Effector CD8-positive, alpha-beta T cell (primary cell): Measurements from ENCODE around the gene ARF6.
"Not testable (repeated sequence)": the region's sequence is repeated elsewhere in the genome, so short reads cannot be mapped to it uniquely, and the experiment has no call there.

Experiments used
- DNase-seq: peaks from one replicate; lab custom pipeline; 2025; lab: John Stamatoyannopoulos, UW

Gene ARF6

DNA sequence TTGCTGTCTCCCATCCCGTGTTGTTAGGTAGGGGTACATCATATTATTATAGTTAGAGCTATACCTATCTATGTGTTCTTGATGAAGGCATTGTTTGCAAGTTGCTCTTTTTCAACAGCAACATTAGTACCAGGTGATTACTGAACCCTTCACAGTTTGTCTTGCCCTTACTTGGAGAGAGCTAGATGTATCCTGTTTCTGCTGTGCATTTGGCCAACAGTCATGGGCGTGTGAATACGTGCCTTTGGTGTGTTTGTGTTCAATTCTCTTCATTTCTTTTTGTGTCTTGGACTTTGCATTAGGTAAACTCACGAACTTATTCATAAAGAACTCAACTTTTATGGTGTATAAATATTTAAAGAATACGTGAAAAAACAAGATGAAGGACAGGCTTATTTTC, 14.3 kb downstream of the ARF6 start:
- no peak for DNase-seq

DNA sequence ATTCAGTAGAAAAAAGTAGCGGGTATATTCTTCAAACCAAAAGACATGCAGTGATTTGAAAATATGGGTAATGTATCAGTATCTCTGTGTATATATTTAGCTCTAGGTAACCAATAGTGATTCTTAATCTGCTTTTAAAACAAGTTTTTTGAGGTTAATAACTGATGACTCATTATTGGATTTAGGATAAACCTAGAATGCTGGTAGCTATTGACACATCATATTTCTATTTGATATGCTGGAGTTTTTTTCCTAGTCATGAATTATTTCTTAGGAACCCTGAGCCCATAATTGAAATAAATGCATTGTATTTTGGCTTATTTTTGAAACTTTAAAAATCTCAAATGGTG, 15.5 kb downstream of the ARF6 start:
- no peak for DNase-seq

DNA sequence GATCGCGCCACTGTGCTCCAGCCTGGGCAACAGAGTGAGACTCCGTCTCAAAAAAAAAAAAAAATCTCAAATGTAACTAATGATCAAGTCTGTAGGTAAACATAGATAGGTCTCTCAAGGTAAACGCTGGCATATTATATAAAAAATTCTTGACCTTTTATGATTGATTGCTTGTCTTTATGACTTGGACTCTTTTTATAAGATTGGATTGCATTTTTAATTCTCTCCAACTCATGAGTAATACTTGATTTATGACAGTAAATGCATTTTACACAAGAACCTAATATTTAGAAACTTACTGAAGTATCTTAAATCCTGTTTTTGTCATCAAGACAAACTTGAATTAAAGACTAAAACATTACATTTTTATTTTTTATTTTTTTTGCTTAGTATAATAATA, 16.1 kb downstream of the ARF6 start:
- DNase-seq = no peak

DNA sequence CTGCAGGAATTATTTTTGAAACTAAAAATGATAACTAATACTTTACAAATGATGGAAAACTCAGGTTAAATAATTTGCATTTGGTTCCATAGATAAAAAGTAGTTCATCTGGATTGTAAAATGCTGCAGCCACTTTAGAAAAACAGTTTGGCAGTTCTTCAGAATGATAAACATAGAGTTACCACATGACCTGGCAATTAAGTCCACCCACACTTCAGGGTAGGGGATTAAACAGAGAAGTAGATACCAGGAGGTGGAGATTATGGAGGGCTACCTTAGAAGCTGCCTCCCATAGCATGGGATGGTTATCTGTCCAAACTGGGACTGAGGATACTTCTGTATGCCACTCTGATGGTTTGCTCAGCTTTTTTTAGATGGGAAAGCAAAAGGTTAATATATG, 22.2 kb downstream of the ARF6 start:
- DNase-seq = no peak

DNA sequence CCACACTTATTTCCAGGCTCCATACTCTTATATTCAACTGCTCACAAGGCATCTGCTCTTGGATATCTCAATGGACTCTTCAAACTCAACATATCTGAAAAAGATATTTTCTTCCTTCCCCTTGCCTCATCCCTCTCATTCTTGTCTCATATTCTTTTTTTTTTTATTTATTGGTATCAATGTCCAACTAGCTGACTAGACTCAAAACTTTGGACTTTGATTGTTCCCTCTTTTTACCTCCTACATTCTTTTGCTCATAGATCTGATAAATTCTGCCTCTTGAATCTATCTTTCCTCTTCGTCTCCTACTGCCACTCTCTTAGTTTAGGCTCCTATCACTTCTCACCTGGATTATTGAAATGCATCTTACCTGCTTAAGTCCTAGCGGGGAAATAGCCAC, 25.8 kb downstream of the ARF6 start:
- no peak for DNase-seq

DNA sequence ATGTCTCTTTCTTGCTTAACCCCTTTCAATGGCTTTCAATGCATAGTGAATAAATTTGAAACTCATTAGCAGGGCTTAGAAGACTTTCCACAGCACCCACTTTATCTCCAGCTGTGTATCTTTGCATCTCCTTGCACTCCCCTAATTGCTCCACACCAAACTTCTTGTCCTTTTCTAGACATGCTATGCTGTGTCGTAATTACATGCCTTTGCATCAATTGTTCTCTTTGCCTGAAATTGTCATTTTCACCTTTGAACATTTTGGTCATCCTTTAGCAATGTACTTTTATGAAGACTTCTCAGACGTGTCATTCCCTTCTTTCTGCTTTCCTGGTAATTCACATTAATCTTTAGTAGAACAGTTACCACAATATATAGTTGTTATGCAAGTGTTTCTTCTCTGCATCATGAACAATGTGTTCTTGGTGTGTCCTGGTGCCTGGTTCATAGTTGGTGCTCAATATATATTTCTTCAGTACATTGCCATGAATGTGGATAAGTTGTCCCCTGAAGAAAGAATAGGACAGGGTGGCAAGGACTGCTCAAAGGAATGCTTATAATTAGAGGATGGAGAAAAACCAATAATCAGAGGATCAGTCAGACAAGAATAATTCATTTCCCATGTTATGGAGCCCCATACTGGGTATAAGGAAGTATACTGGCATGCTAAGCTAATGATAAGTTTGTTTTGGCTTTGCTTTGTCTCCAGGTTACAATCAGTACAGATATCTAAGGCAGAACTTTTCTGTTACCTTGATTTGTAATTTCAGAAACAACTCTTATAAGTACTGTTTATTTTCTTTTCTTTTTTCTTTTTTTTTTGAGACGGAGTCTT, 27.2 kb downstream of the ARF6 start:
- no peak for DNase-seq

DNA sequence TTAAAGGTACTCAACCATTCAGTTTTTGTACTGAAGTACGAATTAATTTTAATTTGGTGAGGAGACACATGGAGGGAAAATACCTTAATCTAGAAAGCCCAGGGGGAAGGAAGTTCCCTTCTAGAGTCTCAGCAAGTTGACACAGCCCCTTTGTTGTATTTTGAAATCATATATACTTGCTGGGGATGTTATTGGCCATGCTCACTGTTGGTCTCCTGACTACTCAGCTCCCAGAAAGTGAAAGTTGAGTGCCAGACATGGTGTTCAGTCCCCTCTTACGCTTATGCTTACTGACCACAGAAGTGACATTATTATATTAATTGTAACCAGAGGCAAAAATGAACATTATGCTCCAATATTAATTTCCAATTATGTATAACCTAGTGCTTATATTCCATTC, 28.1 kb downstream of the ARF6 start:
- no peak for DNase-seq

DNA sequence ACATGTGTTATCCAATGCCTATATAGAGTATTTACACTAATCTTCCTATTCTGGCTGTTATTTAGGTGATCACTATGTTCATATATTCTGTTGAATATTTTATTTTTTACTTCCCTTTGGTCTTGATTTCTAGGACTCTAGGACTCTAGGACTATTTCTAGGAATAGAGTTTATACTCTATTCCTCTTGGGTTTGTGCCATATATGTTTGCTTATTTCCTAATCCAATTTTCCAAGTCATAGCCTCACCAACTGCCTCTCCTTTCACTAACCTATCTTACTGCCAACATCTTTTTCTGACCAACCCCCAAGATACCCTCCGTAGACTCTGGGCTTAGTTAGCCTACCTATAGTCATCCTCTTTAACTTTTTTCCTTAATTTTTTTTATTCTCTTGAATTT, 28.5 kb downstream of the ARF6 start:
- no peak for DNase-seq

DNA sequence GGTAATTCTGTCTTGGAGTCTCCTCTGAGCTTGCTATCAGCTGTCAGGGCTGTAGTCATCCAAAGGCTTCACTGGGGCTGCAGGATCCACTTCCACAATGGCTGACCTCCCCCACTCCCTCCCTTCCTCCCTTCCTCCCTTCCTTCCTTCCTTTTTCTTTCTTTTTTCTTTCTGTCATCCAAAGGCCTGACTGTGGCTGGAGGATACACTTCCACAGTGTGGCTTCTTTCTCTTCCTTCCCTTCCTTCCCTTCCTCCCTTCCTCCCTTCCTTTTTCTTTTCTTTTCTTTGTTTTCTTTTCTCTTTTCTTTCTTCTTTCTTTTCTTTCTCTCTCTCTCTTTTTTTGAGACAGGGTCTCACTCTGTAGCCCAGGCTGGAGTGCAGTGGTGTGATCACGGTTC, 30.6 kb downstream of the ARF6 start:
- DNase-seq = no peak

DNA sequence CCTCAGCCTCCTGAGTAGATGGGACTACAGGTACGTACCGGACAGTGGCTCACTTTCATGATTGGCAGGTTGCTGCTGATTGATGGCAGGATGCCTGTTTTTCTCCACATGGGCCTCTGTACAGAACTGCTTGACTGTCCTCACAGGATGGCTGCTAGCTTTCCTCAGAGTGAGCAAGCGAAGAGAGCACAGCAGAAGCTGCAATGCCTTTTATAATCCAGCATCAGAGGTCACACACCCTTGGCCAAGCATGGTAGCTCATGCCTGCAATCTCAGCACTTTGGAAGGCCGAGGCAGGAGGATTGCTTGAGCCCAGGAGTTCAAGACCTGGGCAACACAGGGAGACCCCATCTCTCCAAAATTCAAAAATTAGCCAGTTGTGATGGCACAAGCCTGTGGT, 31.0 kb downstream of the ARF6 start:
- no peak for DNase-seq

DNA sequence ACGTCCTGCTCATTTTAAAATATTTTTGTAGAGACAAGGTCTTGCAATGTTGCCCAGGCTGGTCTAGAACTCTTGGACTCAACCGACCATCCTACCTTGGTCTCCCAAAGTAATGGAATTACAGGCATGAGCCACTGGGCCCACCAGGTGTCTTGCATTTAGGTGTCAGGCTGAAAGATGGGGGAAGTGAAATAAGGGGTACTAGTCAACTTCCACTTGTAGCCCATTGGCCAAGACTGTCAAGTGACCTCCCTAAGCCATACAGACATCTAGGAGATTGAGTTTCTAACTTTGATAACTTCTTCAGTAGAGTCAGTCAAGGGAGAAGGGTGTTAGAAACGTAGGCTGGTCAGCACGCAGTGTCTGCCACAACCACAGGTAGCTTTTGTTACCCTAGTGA, 32.0 kb downstream of the ARF6 start:
- DNase-seq = no peak

DNA sequence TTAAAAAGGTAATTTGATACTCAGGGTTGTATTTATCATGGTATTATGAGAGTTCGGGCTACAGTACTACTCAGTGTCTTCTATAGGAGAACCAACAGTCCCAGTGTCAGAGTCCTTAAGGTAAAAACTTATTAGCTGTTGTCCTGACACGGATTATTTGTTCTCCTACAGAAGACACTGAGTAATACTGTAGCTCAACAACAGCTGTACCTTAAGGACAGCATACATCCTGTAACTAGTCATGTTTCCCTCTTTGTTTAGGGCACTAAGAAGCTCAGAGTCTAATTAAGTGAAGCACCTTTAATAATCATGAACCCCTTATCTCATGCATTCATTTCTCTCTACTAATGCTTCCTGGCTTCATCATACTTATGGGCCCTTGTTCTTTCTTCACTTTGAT, 33.9 kb downstream of the ARF6 start:
- DNase-seq = no peak

DNA sequence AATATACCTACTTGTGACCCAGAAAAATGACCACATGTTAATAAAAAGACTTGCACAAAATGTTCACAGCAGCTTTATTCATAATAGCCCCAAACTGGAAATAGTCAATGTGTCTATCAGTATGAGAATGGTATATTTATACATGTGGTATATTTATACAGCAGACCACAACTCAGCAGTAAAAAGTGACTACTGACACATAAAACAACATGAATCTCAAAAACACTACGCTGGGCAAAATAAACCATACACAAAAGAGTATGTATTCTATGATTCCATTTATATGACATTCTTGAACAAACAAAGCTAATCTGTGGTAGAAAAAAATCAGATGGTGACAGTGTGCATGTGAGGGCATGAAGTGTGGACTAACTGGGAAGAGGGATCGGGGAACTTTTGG, 35.1 kb downstream of the ARF6 start:
- DNase-seq = no peak

DNA sequence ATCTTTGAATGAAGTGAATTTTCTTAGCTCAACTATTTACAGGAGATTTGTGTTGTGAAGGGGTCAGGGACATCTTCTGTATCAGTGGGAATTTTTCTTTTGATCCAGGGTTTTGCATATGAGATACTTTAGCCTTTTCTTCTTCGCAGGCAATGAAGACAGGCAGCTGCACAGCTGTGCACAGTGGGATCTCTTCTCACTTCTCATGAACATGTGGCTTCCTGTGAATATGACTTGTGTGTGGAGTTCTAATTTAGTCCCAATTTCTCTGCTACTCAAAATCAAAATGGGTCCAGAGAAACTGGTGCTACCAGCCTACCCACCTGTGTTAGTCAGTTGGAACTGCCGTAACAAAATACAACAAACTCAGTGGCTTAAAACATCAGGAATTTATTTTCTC, 37.8 kb downstream of the ARF6 start:
- no peak for DNase-seq

DNA sequence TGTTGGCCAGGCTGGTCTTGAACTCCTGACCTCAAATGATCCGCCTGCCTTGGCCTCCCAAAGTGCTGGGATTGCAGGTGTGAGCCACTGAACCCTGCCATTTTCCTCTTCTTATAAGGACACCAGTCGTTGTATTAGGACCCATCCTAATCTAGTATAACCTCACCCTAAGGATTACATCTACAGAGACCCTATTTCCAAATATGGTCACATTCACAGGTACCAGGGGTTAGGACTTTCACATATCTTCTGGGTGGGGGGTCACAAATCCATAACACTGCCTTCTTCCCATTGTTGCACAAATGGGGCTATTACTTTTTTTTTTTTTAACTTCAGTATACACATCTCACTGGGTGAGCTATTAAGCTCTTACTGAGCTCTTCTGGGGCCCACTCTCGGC, 38.6 kb downstream of the ARF6 start:
- no peak for DNase-seq

DNA sequence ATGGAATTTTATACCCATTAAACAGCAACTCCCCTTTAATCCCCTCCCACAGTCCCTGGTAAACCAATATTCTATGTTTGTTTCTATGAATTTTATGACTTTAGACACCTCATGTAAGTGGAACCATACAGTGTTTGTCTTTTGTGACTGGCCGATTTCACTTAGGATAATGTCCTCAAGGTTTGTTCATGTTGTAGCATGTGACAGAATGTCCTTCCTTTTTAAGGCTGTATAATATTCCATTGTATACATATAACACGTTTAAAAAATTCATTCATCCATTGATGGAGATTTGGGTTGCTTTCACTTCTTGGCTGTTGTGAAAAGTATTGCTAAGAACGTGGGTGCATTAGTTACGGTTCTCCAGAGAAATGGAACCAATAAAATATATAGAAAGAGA, 40.2 kb downstream of the ARF6 start:
- no peak for DNase-seq

DNA sequence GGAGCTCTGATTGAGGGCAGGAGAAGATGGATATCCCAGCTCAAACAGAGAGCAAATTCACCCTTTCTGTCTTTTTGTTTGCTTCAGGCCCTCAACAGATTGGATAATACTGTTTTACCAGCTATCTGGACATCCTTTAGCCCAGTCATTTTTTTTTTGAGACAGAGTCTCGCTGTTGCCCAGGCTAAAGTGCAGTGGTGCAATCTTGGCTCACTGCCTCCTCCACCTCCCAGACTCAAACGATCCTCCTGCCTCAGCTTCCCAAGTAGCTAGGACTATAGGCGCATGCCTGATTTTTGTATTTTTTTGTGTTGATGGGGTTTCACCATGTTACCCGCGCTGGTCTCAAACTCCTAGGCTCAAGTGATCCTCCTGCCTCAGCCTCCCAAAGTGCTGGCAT, 40.8 kb downstream of the ARF6 start:
- no peak for DNase-seq

DNA sequence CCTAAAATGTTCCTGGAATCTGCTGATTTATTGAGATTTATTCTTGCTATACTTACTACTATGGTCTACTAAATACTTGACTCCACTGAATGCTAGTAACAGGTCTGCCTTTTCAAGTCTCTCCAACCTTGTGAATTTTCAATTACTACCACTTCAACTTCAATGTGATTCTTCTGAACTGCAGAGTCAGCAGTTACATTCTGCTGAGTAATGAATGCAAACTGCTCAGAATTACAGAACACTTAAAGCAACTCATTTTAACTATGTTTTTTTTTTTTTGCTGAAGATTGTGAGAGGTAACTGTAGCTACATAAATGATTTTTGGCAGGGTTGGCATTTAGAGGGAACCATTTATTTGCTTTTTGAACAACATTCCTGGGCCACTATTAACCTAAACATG, 41.8 kb downstream of the ARF6 start:
- no peak for DNase-seq

DNA sequence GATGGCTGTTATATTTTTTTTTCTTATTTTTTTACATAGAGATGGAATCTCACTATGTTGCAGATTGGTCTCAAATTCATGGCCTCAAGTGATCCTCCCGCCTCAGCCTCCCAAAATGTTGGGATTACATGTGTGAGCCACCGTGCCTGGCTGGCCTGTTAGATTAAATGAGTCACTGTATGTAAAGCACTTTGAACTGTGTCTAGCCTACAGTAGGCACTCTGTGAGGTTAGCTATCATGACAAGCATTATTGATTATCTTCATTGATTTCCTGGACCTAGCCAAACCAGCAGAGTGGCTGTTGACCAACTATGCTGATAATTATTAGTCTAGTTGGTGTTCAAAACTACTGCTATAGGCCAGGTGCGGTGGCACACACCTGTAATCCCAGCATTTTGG, 42.6 kb downstream of the ARF6 start:
- DNase-seq = no peak

DNA sequence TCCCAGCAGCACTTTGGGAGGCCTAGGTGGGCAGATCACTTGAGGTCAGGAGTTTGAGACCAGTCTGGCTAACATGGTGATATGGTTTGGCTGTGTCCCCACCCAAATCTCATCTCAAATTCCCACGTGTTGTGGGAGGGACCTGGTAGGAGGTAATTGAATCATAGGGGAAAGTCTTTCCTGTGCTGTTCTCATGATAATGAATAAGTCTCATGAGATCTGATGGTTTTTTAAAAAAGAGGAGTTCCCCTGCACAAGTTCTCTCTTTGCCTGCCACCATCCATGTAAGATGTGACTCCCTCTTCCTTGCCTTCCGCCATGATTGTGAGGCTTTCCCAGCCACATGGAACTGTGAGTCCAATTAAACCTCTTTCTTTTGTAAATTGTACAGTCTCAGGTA, 43.4 kb downstream of the ARF6 start:
- DNase-seq = not testable (repeated sequence)

DNA sequence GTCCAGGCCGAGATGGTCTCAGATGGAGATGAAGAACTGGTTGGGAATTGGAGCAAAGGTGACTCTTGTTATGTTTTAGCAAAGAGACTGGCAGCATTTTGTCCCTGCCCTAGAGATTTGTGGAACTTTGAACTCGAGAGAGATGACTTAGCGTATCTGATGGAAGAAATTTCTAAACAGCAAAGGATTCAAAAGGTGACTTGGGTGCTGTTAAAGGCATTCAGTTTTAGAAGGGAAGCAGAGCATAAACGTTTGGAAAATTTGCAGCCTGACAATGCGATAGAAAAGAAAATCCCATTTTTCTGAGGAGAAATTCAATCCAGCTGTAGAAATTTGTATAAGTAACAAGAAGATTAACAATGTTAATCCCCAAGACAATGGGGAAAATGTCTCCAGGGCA, 44.0 kb downstream of the ARF6 start:
- DNase-seq = not testable (repeated sequence)

DNA sequence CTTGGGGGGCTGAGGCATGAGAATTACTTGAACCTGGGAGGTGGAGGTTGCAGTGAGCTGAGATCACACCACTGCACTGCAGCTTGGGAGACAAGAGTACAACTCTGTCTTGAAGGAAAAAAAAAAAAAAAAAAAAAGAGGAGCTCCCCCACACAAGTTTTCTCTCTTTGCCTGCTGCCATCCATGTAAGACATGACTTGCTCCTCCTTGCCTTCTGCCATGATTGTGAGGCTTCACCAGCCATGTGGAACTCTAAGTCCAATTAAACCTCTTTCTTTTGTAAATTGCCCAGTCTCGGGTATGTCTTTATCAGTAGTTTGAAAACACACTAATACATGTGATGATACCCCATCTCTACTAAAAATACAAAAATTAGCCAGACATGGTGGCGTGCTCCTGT, 46.3 kb downstream of the ARF6 start:
- not testable (repeated sequence) for DNase-seq

DNA sequence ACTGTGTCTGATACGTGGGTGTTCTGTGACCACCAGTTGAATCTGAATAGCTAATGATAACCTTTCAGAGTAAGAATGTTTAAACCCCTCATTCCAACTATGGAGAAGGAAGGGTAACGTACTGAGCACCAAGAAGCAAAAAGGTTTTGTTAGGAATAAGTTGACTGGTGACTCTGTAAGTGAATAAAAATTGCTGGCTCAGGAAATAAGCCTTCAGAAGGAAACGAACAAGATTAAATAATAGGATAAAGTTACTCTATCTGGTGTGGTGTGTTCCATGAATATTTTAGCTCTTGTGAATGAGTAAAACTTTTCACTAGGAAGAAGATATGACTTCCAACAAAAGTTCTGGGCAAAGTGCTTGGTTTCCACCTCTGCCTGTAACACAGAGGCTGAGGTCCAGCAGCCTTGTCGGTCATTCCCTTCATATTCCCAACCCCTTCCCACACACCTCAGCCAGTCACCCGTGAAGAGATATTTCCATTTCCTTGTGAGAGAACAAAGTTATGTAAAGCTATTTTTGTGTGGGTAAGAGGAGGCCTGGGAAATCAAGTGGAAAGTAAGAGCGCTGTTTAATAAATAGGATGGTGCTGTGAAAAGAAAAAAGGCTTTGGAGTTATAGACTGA, 47.1 kb downstream of the ARF6 start:
- no peak for DNase-seq

DNA sequence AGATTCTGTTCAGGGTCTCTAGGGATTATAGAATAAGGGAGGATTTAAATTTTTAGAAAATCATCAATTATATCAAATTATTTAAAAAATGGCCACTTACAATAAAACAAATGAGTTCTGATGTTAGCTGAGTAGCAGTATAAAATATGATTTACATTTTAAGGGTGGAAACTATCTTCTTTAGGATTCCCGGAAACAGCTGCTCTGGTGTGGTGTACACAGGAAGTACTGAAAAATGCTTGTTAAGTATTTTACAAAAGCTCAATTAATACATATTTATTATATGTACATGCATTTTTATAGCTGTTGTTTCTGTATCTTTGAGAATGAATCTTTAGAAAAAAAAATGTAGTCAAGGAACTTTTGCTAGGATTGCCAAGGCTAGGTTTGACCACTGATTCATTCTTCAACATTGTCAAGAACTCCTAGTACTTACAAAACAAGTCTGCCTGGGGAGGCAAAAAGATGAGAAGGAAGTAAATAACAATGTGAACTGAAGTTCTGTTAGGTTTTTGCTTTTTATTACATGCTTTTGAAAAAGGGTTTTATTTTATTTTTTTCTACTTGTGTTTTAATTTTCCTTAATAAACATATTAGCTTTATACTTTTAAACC, 48.0 kb downstream of the ARF6 start:
- no peak for DNase-seq
